Measurements from ENCODE around the gene F2RL1.
"Not testable (repeated sequence)": the region's sequence is repeated elsewhere in the genome, so short reads cannot be mapped to it uniquely, and the experiment has no call there.

The F2RL1 gene

GRCh38 chr5:76805821-76806505, 12.9 kb upstream of the F2RL1 start:
- no peak overlapping the region for H3K4me3 ChIP-seq (ENCODE audit: low read depth, low read length)
- in situ Hi-C loops (cut with HindIII; ENCODE audit: low sequenced_read_pairs), result loop anchor here (25.0 kb wide), 2 partner anchors 94 to 194 kb away; partner anchors contain the start of genes F2R and F2RL2
- TF ChIP-seq CTCF (IDR thresholded peaks at IDR 0.05; ENCODE audit: low read depth, low read length), result no peak
- peak; percentile 99 for DNase-seq (ENCODE audit: low read depth, low spot score)

- H3K4me3 ChIP-seq (ENCODE audit: low read depth, low read length), result no peak overlapping the region
- DNase-seq (ENCODE audit: low read depth, low spot score), result peak; percentile 94
- in situ Hi-C loops (cut with HindIII; ENCODE audit: low sequenced_read_pairs), result loop anchor here (25.0 kb wide), 2 partner anchors 95 to 195 kb away; partner anchors contain the start of genes F2R and F2RL2
Measured at GRCh38 chr5:76807296-76807695, 11.5 kb upstream of the F2RL1 start.

DNA sequence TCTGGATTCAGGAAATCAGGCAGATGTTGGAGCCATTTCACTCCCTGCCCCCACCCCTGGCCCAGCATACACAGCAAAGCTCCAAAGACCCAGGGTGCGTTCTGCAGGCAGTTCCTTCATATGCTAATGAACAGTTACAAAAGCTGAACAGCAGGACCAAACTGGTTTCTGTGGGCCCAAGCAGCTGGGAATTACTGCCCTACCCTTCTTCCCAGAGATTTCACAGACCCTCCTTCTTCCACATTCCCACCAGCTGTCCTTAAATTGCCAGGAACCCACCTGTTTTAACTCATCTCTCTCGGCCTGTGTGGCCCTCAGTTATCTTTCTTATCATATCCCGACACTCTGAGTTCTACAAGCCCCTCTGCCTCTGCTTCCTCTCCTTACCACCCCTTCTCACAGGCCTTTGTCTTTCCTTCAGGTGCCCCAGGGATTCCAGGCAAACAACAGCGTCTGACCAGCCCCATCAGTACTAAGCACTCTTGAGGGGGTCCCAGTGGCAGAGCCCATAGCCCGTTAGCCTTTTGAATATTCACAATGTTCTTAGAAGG, 10.6 kb upstream of the F2RL1 start:
- no peak for TF ChIP-seq CTCF (IDR thresholded peaks at IDR 0.05; ENCODE audit: low read depth, low read length)
- H3K4me3 ChIP-seq (ENCODE audit: low read depth, low read length), result no peak overlapping the region
- in situ Hi-C loops (cut with HindIII; ENCODE audit: low sequenced_read_pairs), result loop anchor here (25.0 kb wide), 2 partner anchors 96 to 196 kb away; partner anchors contain the start of genes F2R and F2RL2
- peak; percentile 26 for DNase-seq (ENCODE audit: low read depth, low spot score)

More at GRCh38 chr5:76807296-76807695, 11.5 kb upstream of the F2RL1 start:
- TF ChIP-seq CTCF (IDR thresholded peaks at IDR 0.05; ENCODE audit: low read depth, low read length), result no peak

DNA sequence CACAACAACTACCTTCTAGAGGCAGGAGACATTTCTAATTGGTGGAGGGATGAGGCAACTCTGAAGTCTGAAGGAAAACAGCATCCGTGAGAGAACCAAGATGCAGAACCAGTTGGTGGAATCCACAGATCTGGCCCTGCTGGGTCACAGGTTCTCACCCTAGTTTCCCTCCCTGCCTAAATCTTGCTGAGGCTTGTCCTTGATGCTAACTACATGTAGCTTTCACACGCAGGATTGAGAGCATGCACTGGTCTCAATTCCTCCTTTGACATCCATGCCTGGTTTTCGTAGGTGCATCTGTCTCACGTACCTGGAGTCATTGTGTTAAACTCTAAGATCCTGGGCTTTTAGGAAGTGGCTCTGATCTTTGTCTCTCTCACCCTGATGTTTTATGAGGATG, 9.7 kb upstream of the F2RL1 start:
- in situ Hi-C loops (cut with HindIII; ENCODE audit: low sequenced_read_pairs), result loop anchor here (25.0 kb wide), 2 partner anchors 97 to 197 kb away; partner anchors contain the start of genes F2R and F2RL2
- no peak for TF ChIP-seq CTCF (IDR thresholded peaks at IDR 0.05; ENCODE audit: low read depth, low read length)
- H3K4me3 ChIP-seq (ENCODE audit: low read depth, low read length), result no peak overlapping the region
- DNase-seq (ENCODE audit: low read depth, low spot score), result no peak

- H3K4me3 ChIP-seq (ENCODE audit: low read depth, low read length), result no peak overlapping the region
- no peak for DNase-seq (ENCODE audit: low read depth, low spot score)
- in situ Hi-C loops (cut with HindIII; ENCODE audit: low sequenced_read_pairs), result loop anchor here (25.0 kb wide), 2 partner anchors 98 to 198 kb away; partner anchors contain the start of genes F2R and F2RL2
- no peak for TF ChIP-seq CTCF (IDR thresholded peaks at IDR 0.05; ENCODE audit: low read depth, low read length)
Measured at GRCh38 chr5:76810236-76810635, 8.6 kb upstream of the F2RL1 start.

DNA sequence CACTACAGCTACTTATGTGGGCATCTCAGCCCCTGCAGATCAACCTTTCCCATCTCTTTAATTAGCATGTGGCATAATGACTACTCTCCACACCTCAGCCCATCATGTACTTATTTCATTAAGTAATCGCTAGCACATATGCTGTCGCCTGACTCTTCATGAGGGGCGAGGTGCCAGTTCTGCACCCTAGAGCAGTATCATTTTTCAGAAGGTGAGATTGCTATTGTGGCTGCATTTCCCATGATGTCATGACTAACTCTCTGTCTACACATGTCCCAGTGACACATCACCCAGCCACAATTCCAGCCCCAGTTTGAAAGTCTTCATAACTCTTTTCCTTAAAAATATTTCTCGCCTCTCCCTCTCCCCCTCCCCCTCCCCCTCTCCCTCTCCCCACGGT, 7.6 kb upstream of the F2RL1 start:
- in situ Hi-C loops (cut with HindIII; ENCODE audit: low sequenced_read_pairs), result loop anchor here (25.0 kb wide), 2 partner anchors 99 to 199 kb away; partner anchors contain the start of genes F2R and F2RL2
- no peak for TF ChIP-seq CTCF (IDR thresholded peaks at IDR 0.05; ENCODE audit: low read depth, low read length)
- peak; percentile 45 for DNase-seq (ENCODE audit: low read depth, low spot score)
- no peak overlapping the region for H3K4me3 ChIP-seq (ENCODE audit: low read depth, low read length)

- not testable (repeated sequence) for H3K4me3 ChIP-seq (ENCODE audit: low read depth, low read length); DNase-seq (ENCODE audit: low read depth, low spot score)
- in situ Hi-C loops (cut with HindIII; ENCODE audit: low sequenced_read_pairs), result loop anchor here (25.0 kb wide), 2 partner anchors 100 to 200 kb away; partner anchors contain the start of genes F2R and F2RL2
Measured at GRCh38 chr5:76812209-76812608, 6.6 kb upstream of the F2RL1 start.

All from astrocyte of the spinal cord (primary cell).